Activated T-cell treated with anti-CD3 and anti-CD28 coated beads for 4 hours (primary cell): Measurements from ENCODE around the gene GGA2.
"Not testable (repeated sequence)": the region's sequence is repeated elsewhere in the genome, so short reads cannot be mapped to it uniquely, and the experiment has no call there.

Experiments
- DNase-seq: peaks from one replicate; pipeline ENCODE4 v3.0.0-alpha.2; 2020

The GGA2 gene

DNA sequence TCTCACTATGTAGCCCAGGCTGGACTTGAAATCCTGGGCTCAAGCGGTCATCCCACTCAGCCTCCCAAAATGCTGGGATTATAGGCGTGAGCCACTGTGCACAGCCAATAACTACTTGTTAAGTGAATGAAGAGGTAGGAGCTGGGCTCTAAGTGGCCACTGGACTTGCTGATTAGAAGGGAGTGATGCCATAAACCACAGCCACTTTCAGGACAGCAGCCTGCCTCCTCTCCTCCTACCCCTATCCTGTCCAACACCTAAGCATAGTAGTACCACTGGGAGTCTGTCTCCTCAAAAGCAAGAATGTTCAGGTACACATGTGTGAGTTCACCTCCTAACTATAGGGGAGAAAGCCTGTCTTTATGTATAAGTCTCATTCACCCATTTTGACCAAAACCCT lies 45.1 kb downstream of the GGA2 start:
- no peak for DNase-seq

- DNase-seq: no peak
Measured at GRCh38 chr16:23464196-23464595, 46.1 kb downstream of the GGA2 start.

- DNase-seq: not testable (repeated sequence)
Measured at GRCh38 chr16:23462994-23463393, 47.3 kb downstream of the GGA2 start.

DNA sequence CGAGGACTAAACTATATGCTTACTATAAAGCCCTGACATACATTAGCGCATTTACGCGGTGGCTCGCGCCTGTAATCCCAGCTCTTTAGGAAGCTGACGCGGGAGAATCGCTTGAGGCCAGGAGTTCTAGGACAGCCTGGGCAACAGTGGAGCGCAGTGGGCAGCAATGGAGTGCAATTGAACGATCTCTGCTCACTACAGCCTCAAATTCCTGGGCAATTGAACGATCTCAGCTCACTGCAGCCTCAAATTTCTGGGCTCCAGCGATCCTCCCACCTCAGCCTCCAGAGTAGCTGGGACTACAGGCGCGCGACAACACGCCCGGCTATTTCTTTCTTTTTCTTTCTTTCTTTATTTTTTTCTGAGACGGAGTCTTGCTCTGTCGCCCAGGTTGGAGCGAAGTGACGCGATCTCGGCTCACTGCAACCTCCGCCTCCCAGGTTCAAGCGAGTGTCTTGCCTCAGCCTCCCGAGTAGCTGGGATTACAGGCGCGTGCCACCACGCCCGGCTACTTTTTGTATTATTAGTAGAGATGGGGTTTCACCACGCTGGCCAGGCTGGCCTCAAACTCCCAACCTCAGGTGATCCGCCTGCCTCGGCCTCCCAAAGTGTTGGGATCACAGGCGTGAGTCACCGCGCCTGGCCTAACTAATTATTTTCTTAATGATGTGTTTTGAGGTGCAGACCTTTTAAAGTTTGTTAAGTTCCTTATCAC lies 56.8 kb downstream of the GGA2 start:
- no peak for DNase-seq

- DNase-seq: peak; percentile 77
Measured at GRCh38 chr16:23452572-23453337, 57.5 kb downstream of the GGA2 start, which contains the start of gene COG7. TSS of gene COG7 (minus strand) at chr16:23453189. CDS start at chr16:23452994, 195 bp downstream.

DNA sequence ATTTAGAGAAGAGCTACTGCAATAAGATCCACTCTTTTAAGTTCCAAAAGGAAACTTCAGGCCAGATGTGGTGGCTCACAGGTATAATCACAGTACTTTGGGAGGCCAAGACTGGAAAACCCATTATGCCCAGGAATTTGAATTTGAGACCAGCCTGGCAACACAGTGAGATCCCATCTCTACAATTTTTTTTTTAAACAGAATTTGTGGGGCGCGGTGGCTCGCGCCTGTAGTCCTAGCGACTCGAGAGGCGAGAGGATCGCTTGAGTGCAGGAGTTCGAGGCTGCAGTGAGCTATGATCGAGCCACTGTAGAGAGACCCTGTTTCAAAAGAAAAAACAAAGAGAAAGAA lies 58.1 kb downstream of the GGA2 start:
- no peak for DNase-seq

GRCh38 chr16:23448392-23448791 lies 61.9 kb downstream of the GGA2 start:
- DNase-seq: no peak

DNA sequence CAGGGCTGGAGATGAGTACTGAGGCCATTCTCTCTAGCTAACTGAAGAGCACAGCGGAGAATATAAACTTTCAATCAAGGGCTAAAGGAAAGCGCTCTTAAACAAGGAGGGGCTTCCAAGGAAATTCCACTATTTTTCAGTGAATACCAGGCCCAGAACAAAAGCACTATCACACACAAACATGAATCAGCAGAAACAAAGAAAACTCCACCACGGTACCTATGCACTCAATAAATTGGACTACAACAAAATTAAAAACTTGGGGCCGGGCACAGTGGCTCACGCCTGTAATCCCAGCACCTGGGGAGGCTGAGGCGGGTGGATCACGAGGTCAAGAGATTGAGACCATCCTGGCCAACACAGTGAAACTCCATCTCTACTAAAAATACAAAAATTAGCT lies 72.8 kb downstream of the GGA2 start:
- not testable (repeated sequence) for DNase-seq

GRCh38 chr16:23436951-23437350 lies 73.3 kb downstream of the GGA2 start:
- no peak for DNase-seq

DNA sequence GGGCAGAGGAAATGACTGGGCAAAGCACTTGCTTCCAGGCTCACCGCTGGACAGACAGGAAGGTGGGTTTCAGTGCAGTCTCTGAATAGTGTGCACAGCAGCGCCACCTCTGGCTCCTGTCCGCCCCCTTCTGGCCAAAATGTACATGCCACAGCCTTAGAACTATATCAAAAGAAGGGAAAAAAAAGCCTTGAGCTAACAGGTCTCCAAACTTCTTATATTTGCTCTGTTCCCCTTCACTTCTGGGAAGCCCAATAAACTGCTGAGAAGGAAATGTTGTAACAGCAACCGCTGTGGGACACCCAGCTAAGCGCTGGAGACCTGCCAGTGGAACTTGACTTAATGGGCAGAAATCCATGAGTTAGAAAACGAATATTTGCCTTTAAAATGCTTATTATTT lies 74.8 kb downstream of the GGA2 start:
- peak; percentile 36 for DNase-seq

DNA sequence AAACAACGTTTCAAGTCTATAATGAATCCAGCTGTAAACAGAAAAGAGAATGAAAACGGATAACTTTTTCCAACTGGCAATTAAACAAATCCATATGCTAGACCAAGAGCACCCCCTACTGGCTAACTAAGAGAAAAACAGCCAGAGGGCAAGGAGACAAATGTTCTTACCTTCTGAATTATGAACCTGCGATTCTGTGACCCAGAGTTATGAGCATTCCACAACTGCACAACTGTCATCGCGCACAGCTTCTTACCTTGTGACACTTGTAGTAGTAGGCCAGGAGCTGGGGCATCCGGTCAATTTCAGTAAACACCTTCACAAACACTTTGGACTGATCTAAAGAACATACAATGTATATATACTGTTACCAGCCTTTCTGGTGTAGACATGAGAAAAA lies 75.9 kb downstream of the GGA2 start:
- no peak for DNase-seq

DNA sequence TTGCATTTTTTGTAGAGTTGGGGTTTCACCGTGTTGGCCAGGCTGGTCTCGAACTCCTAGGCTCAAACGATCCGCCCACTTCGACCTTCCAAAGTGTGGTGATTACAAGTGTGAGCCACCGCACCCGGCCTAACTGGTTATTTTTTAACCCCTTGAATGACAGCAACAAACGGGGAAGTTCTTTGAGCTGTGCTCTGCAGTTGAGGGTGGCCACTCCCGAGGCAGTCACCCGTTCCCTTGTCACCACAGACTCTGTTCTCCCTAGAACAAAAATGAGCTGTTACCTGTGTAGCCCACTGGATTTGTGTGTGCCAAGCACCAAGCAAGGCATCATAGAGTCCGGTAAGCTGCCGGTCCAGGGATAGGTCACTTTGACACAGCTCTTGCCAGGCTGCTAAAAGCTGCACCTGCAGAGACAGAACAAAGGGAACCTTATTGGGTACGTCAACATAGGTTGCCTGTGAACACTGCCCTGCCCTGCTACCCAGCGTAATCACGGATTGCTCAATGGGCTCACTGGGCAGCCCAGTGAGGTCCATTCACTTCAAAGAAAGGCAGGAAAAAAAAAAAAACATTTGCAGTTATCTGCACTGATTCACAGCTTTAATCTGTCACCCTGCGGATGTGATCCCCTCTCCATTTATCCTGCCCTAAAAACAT lies 76.9 kb downstream of the GGA2 start:
- DNase-seq: no peak

GRCh38 chr16:23432176-23433128 lies 77.8 kb downstream of the GGA2 start:
- no peak for DNase-seq

DNA sequence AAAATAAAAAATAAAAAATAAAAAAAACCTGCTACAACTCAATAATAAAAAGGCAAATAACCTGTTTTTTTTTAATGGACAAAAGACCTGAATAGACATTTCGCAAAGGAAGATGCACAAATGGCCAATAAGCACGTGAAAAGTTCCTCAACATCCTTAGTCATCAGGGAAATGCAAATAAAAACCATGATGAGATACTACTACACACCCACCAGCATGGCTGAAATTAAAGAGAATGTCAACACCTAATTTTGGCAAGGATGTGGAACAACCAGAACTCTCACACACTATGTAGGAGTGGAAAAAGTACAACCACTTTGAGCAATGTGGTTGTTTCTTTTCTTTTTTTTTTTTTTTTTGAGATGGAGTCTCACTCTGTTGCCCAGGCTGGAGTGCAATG lies 81.9 kb downstream of the GGA2 start:
- no peak for DNase-seq

GRCh38 chr16:23424292-23424958 lies 85.9 kb downstream of the GGA2 start:
- no peak for DNase-seq

DNA sequence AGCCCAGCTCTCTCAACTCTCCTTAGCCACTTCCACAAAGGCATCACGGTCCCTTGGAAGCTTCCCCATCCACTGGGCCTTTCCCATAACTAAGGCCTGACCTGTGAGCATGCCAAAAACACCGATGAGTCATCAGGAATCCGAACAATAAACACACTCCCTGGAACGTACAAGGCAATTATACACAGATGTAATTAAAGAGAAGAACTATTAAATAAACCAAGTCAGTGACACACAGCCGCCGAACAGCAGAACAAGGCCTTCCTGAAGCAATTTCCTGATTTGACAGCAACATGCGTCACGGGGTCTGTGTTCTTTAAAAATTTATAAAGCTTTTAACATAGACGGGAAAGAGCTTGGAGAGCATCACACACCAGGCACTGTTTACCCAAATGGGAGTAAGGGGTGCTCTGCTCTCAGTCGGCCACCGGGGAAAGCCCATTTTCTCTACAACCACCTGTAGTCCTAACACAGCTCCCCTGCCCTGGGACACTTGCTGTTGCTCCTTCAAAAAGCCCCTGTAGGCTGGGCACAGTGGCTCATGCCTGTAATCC lies 86.7 kb downstream of the GGA2 start:
- DNase-seq: no peak

- no peak for DNase-seq
Measured at GRCh38 chr16:23420011-23420410, 90.3 kb downstream of the GGA2 start.

DNA sequence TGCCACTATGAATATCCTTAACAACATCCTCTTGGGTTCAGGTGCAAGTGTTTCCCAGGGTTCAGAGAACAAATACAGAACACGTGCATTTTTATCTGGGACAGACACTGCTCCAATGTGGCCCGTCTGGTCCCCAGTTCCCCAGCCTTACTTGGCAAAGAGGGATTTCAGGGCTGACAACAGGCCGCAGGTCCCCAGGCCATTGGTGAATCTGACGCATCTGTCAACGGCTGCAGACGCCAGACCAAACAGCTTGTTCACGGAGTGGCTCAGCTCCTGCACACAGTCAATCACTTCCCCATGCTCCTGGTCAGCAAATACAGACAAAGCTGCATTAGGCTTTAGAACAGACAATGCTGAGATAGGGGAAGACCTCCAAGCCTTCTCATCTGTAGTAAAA lies 93.5 kb downstream of the GGA2 start:
- no peak for DNase-seq

GRCh38 chr16:23414731-23415130 lies 95.6 kb downstream of the GGA2 start:
- no peak for DNase-seq
